Measurements from ENCODE around the gene HMGCS2. TPM values are rescaled to one million over a fixed set of nuclear protein-coding genes. Genes with fewer than 3 reads are reported as not detected.
"Not testable (repeated sequence)": the region's sequence is repeated elsewhere in the genome, so short reads cannot be mapped to it uniquely, and the experiment has no call there.

Gene HMGCS2
- polyA plus RNA-seq, 1 experiment = not detected

DNA sequence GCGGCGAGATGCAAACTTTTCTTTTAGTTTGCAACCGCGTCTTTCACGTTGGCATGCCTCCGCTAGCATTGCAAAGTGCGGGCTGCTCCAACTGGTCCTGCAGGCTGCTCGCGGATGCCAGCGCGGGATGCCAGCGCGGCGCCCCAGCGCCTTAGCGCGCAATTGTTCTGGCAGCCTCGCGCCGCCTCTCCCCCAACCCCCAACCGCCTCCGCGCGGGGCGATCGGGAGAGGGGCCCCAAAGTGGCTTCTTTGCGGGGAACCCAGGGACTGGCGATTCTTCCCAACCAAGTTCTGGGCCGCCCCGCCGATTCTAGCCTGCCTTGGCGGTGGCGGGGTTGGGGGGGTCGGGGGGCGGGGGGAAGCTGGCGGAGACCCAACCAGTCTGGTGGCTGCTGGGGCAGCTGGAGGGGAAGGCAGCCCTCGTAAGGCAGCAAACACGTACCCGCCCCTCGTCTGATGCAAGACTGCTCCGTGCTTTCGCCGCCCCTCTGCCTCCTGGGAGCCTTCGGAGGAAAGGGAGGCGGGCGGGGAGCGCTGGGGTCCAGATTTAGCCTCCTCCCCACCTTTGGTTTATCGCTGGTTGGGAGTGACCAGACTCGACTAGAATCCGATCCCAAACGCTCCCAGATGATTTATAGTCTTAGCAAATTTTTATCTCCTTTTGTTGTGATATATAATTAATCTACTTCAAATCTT lies 56.2 kb downstream of the HMGCS2 start:
- Histone ChIP-seq H3K27me3 (ENCODE audit: control insufficient read depth, insufficient read depth, low read length) (peaks cover 14% of the 10 kb centered on the region), H3K4me3 (ENCODE audit: low read depth, low read length) (peak overlapping the region; percentile 99), H3K27ac (ENCODE audit: low read depth, low read length) (peak overlapping the region; percentile 88), H3K9me3 (ENCODE audit: control insufficient read depth, insufficient read depth, low read length) (peaks cover 3% of the 10 kb centered on the region; the same call in 1 of the 2 replicates)
- CTCF ChIA-PET = interaction anchor here (1.0 to 4.3 kb wide), 4 partner anchors 31 to 101 kb away, joined by 3 to 29 read pairs (median 6); no protein-coding TSS in a partner anchor
- POLR2A ChIA-PET = interaction anchor here (1.2 to 1.5 kb wide), 3 partner anchors 31 to 65 kb away, joined by 3 to 11 read pairs (median 4); partner anchors contain the start of gene ZNF697
- DNase-seq (ENCODE audit: low read depth, low spot score) = peak; percentile 87
- TF ChIP-seq, protein P1, sequence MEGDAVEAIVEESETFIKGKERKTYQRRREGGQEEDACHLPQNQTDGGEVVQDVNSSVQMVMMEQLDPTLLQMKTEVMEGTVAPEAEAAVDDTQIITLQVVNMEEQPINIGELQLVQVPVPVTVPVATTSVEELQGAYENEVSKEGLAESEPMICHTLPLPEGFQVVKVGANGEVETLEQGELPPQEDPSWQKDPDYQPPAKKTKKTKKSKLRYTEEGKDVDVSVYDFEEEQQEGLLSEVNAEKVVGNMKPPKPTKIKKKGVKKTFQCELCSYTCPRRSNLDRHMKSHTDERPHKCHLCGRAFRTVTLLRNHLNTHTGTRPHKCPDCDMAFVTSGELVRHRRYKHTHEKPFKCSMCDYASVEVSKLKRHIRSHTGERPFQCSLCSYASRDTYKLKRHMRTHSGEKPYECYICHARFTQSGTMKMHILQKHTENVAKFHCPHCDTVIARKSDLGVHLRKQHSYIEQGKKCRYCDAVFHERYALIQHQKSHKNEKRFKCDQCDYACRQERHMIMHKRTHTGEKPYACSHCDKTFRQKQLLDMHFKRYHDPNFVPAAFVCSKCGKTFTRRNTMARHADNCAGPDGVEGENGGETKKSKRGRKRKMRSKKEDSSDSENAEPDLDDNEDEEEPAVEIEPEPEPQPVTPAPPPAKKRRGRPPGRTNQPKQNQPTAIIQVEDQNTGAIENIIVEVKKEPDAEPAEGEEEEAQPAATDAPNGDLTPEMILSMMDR (IDR thresholded peaks at IDR 0.05; ENCODE audit: low read depth, low read length) = no peak

DNA sequence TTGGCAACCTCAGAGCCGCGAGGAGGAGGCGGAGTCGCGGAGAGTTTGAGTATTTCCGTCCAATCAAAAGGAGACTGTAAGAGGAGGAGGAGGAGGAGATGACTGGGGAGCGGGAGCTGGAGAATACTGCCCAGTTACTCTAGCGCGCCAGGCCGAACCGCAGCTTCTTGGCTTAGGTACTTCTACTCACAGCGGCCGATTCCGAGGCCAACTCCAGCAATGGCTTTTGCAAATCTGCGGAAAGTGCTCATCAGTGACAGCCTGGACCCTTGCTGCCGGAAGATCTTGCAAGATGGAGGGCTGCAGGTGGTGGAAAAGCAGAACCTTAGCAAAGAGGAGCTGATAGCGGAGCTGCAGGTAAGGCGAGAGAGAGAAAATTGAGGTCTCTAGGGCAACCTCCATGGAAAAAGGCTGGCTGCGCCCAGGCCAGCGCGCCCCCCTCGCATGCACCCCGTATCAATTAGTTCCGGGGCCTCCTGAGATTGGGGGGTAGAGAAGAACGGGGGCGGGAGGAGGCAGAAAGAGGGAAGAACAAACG lies 56.8 kb downstream of the HMGCS2 start, which contains the start of gene PHGDH:
Gene PHGDH (plus strand): TSS at position 131 of the 538 bp plus-strand sequence. CDS start 89 bp downstream, at position 220.
- Histone ChIP-seq H3K4me3 (ENCODE audit: low read depth, low read length) (peak within 1 kb of the TSS; percentile 99), H3K27ac (ENCODE audit: low read depth, low read length) (peak within 1 kb of the TSS; percentile 88)
- POLR2A ChIA-PET = interaction anchor here (0.6 to 1.5 kb wide), 5 partner anchors 28 to 1858 kb away, joined by 3 to 11 read pairs (median 4); partner anchors contain the start of gene ZNF697

DNA sequence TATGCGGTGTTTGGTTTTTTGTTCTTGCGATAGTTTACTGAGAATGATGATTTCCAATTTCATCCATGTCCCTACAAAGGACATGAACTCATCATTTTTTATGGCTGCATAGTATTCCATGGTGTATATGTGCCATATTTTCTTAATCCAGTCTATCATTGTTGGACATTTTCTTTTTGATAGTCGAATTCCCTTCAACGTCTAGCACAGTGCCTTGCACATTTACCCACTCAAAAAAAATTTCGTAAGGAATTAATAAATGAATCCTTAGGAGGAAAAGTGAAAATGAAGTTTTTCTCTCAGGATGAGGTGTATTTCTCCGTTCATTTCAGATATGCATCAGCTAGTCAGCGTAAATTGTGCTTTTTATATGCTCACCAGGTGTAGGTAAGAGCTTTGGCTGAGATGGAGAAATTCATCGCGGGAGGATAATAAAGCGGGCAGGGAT lies 57.3 kb downstream of the HMGCS2 start:
- Histone ChIP-seq H3K27me3 (ENCODE audit: control insufficient read depth, insufficient read depth, low read length) (peaks cover 14% of the 10 kb centered on the region), H3K4me3 (ENCODE audit: low read depth, low read length) (peak overlapping the region; percentile 99)
- DNase-seq (ENCODE audit: low read depth, low spot score); H3K9me3 ChIP-seq (ENCODE audit: control insufficient read depth, insufficient read depth, low read length); H3K27ac ChIP-seq (ENCODE audit: low read depth, low read length): not testable (repeated sequence)
- ChIA-PET CTCF (interaction anchor here (0.6 to 4.3 kb wide), 5 partner anchors 32 to 160 kb away, joined by 3 to 29 read pairs (median 6); no protein-coding TSS in a partner anchor), POLR2A (interaction anchor here (0.6 to 1.5 kb wide), 5 partner anchors 27 to 1858 kb away, joined by 3 to 11 read pairs (median 4); partner anchors contain the start of gene ZNF697)

More for the DNA sequence above, 56.8 kb downstream of the HMGCS2 start, which contains the start of gene PHGDH:
- Histone ChIP-seq H3K27me3 (ENCODE audit: control insufficient read depth, insufficient read depth, low read length) (peaks cover 14% of the 10 kb centered on the region), H3K9me3 (ENCODE audit: control insufficient read depth, insufficient read depth, low read length) (peaks cover 3% of the 10 kb centered on the region; the same call in 1 of the 2 replicates)
- TF ChIP-seq, protein P1 (IDR thresholded peaks at IDR 0.05; ENCODE audit: low read depth, low read length) = no peak
- peak; percentile 74 for DNase-seq (ENCODE audit: low read depth, low spot score)
- CTCF ChIA-PET = interaction anchor here (0.6 to 4.3 kb wide), 5 partner anchors 32 to 161 kb away, joined by 3 to 29 read pairs (median 6); no protein-coding TSS in a partner anchor

DNA sequence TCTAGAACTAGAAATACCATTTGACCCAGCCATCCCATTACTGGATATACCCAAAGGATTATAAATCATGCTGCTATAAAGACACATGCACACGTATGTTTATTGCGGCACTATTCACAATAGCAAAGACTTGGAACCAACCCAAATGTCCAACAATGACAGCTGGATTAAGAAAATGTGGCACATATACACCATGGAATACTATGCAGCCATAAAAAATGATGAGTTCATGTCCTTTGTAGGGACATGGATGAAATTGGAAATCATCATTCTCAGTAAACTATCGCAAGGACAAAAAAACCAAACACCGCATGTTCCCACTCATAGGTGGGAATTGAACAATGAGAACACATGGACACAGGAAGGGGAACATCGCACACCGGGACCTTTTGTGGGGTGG lies 62.1 kb downstream of the HMGCS2 start:
- H3K9me3 ChIP-seq (ENCODE audit: control insufficient read depth, insufficient read depth, low read length); H3K27ac ChIP-seq (ENCODE audit: low read depth, low read length); DNase-seq (ENCODE audit: low read depth, low spot score); POLR2A ChIA-PET; CTCF ChIA-PET; H3K4me3 ChIP-seq (ENCODE audit: low read depth, low read length): not testable (repeated sequence)
- H3K27me3 ChIP-seq (ENCODE audit: control insufficient read depth, insufficient read depth, low read length) = peaks cover 17% of the 10 kb centered on the region

DNA sequence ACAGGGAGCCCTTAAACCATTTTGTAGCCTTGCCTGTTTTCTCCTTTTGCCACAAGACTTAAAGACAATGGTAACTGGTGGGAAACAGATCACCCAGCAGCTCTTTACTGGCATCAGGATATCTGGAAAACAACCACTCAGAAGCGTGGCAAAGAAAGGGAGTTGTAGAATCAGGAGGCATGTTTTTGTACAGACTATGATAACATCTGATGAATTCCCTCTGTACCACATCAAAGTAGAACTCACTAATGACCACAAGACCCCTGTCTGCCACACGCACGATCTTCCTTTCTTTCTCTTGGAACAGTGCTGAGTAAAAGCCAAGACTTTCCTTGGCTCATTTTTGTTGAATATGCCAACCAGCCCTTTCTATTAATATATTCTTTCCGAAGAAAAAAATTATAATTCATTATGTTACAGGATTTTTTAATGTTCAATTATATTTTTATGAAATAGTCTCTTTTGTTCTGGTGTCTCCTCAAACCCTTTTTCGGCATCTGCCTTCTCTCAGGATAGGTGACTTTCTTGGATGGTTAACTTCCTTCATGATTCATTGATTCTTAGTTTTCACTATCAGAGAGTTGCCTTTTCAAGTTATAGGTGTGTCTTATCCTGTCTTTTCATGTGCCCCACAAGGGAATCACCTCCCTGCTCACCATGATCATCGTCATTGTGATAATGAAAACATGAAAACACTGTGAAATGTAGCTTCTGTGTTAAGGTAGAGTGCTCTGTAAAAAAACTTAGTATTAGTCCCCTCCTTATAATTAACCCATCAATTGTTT lies 64.8 kb downstream of the HMGCS2 start:
- Histone ChIP-seq H3K9me3 (ENCODE audit: control insufficient read depth, insufficient read depth, low read length) (peaks cover 6% of the 10 kb centered on the region; the same call in 1 of the 2 replicates), H3K4me3 (ENCODE audit: low read depth, low read length) (no peak overlapping the region), H3K27me3 (ENCODE audit: control insufficient read depth, insufficient read depth, low read length) (peaks cover 13% of the 10 kb centered on the region), H3K27ac (ENCODE audit: low read depth, low read length) (no peak overlapping the region)
- ChIA-PET POLR2A (no interaction called here), CTCF (interaction anchor here (2.8 kb wide), 1 partner anchor 29 kb away, joined by 13 read pairs; no protein-coding TSS in a partner anchor)
- no peak for DNase-seq (ENCODE audit: low read depth, low spot score)
- TF ChIP-seq, protein P1 (IDR thresholded peaks at IDR 0.05; ENCODE audit: low read depth, low read length) = no peak
